Measurements from ENCODE around the gene ENGASE.

The ENGASE gene

DNA sequence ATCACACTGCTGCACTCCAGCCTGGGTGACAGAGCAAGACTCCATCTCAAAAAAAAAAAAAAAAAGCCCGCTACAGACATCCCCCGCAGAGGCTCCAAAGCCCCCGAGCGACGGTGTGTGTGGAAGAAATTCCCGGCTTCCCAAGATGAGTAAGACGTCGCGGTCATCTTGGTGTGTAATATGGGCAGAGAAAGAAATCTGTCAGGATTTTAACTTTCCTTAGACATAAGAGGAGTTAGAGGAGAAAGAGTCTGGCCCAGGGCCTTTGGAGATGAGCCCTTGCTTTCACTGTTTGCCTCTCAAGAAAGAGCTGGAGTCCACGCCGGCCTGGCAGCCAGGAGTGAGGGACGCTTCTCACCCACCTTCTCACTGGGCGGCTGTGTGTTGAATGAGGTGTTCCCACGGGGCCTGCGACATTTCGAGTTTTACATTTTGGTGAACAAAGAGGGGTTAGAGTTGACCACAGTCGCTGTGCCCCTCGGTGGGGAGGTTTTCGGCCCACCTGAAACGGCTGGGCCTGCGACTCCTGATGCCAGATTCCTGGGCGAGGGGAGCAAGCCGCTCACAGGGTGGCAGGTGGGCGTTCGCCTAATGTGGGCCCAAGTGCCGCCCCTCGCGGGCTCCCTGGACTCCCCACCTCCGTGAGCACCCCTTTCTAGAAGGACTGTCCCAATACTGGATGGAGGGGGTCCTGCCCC lies 32.8 kb upstream of the ENGASE start:
- Histone ChIP-seq H3K27me3 (ENCODE audit: control insufficient read depth, insufficient read depth, low read length) (peaks cover 9% of the 10 kb centered on the region), H3K27ac (ENCODE audit: low read length) (no peak overlapping the region), H3K9me3 (ENCODE audit: control insufficient read depth, low read depth, low read length) (no peaks in the 10 kb centered on the region), H3K36me3 (ENCODE audit: control insufficient read depth, low read depth, low read length) (no peaks in the 10 kb centered on the region), H3K4me3 (ENCODE audit: low read length) (no peak overlapping the region), H3K9ac (ENCODE audit: low read length) (no peak overlapping the region), H3K4me1 (ENCODE audit: control insufficient read depth, low read depth, low read length) (no peaks in the 10 kb centered on the region)

DNA sequence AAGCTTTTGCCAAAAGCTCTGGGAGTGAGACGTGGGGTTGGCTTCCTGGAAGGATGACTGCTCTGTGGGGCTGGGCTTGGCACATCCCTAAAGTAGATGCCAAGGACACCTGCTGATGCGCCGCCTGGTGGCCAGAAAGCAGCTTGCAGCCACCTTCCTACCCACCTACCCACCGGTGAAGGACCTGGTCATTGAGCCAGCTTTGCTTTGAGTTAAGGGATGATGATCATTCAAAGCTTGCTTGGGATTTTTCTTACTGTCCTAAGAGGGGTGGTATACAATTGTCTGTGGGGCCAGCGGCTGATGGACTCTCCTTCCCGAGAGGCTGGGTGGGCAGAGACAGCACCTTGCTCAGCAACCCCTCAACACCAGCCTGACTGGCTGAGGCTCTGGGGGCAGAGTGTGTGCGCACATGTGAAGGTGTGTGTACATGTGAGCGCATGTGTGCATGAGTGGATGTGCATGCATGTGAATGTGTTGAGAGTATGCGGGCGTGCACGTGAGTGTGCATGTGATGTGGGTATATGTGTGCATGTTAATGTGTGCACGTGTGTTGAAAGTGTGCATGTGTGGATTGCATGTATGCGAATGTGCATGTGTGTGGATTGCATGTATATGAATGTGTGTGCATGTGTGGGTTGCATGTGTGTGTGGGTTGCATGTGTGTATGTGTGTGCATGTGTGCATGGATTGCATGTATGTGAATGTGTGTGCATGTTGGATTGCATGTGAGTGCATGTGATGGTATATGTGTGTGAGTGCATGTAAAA lies 32.0 kb upstream of the ENGASE start:
- H3K9me3 ChIP-seq (ENCODE audit: control insufficient read depth, low read depth, low read length): no peaks in the 10 kb centered on the region
- no peak overlapping the region for H3K4me3 ChIP-seq (ENCODE audit: low read length)
- peaks cover 9% of the 10 kb centered on the region for H3K27me3 ChIP-seq (ENCODE audit: control insufficient read depth, insufficient read depth, low read length)
- no peak overlapping the region for H3K9ac ChIP-seq (ENCODE audit: low read length)
- no peaks in the 10 kb centered on the region for H3K36me3 ChIP-seq (ENCODE audit: control insufficient read depth, low read depth, low read length)
- no peak overlapping the region for H3K27ac ChIP-seq (ENCODE audit: low read length)
- no peaks in the 10 kb centered on the region for H3K4me1 ChIP-seq (ENCODE audit: control insufficient read depth, low read depth, low read length)

DNA sequence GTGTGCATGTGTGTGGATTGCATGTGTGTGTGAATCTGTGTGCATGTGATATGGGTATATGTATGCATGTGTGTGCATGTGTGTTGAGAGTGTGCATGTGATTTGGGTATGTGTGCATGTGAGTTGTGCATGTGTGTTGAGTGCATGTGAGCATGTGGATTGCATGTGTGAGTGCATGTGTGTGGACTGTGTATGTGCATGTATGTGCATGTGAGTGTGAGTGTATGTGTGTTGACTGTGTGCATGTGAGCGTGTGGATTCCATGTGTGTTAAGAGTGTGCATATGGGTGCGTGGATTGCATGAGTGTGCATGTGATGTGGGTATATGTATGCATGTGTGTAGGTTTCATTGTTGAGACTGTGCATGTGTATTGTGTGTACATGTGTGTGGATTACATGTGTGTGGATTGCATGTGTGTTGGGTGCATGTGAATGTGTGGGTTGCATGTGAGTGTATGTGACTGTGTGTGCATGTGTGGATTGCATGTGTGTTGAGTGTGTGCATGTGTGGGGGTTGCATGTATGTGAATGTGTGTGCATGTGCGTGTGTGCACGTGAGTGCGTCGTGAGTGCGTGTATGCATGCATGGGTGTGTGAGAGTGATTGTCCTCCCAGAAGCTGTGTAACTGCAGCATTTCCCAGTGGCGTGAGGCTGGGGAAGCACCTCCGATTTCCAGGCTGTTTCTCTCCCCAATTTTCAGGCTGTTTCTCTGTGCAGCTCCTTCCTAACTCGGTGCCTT lies 31.3 kb upstream of the ENGASE start:
- Histone ChIP-seq H3K27ac (ENCODE audit: low read length) (no peak overlapping the region), H3K4me1 (ENCODE audit: control insufficient read depth, low read depth, low read length) (no peaks in the 10 kb centered on the region), H3K4me3 (ENCODE audit: low read length) (no peak overlapping the region), H3K9ac (ENCODE audit: low read length) (no peak overlapping the region), H3K9me3 (ENCODE audit: control insufficient read depth, low read depth, low read length) (no peaks in the 10 kb centered on the region), H3K36me3 (ENCODE audit: control insufficient read depth, low read depth, low read length) (no peaks in the 10 kb centered on the region), H3K27me3 (ENCODE audit: control insufficient read depth, insufficient read depth, low read length) (peaks cover 9% of the 10 kb centered on the region)

DNA sequence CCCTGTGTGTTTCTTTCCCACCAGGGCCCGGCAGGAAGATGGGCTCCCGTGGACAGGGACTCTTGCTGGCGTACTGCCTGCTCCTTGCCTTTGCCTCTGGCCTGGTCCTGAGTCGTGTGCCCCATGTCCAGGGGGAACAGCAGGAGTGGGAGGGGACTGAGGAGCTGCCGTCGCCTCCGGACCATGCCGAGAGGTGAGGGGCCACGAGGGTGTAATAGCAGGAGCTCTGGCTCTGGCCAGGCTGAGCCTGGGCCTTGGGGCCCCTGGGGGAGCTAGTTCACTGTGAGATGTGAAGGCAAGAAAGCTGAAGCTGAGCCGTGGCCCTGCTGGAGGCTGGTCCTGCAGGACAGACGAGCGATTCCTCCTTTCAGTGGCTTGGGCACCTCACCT lies 30.7 kb upstream of the ENGASE start:
- H3K9me3 ChIP-seq (ENCODE audit: control insufficient read depth, low read depth, low read length): no peaks in the 10 kb centered on the region
- no peaks in the 10 kb centered on the region for H3K36me3 ChIP-seq (ENCODE audit: control insufficient read depth, low read depth, low read length)
- H3K27me3 ChIP-seq (ENCODE audit: control insufficient read depth, insufficient read depth, low read length): peaks cover 9% of the 10 kb centered on the region
- H3K4me3 ChIP-seq (ENCODE audit: low read length): no peak overlapping the region
- H3K4me1 ChIP-seq (ENCODE audit: control insufficient read depth, low read depth, low read length): no peaks in the 10 kb centered on the region
- no peak overlapping the region for H3K9ac ChIP-seq (ENCODE audit: low read length)
- no peak overlapping the region for H3K27ac ChIP-seq (ENCODE audit: low read length)

DNA sequence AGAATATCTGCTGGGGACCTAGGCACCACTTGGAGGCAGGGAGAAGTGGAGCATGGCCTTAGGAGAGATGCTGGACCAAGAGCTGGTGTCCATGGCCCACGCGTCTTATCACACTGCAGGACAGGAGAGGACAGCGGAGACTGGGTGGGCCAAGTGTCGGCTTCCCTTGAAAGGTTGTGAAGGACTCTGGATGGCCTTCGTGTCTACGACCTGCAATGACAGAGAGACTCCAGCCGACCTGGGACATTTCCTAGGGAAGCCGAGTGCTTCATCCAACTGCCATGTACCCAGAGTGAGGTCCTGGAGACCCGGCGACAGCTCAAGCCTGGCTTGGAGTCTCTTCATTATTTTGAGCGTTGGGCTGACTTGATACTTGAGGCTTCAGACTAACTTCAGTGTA lies 30.2 kb upstream of the ENGASE start:
- Histone ChIP-seq H3K27ac (ENCODE audit: low read length) (no peak overlapping the region), H3K36me3 (ENCODE audit: control insufficient read depth, low read depth, low read length) (no peaks in the 10 kb centered on the region), H3K4me3 (ENCODE audit: low read length) (no peak overlapping the region), H3K27me3 (ENCODE audit: control insufficient read depth, insufficient read depth, low read length) (peaks cover 9% of the 10 kb centered on the region), H3K9me3 (ENCODE audit: control insufficient read depth, low read depth, low read length) (no peaks in the 10 kb centered on the region), H3K4me1 (ENCODE audit: control insufficient read depth, low read depth, low read length) (no peaks in the 10 kb centered on the region), H3K9ac (ENCODE audit: low read length) (no peak overlapping the region)

DNA sequence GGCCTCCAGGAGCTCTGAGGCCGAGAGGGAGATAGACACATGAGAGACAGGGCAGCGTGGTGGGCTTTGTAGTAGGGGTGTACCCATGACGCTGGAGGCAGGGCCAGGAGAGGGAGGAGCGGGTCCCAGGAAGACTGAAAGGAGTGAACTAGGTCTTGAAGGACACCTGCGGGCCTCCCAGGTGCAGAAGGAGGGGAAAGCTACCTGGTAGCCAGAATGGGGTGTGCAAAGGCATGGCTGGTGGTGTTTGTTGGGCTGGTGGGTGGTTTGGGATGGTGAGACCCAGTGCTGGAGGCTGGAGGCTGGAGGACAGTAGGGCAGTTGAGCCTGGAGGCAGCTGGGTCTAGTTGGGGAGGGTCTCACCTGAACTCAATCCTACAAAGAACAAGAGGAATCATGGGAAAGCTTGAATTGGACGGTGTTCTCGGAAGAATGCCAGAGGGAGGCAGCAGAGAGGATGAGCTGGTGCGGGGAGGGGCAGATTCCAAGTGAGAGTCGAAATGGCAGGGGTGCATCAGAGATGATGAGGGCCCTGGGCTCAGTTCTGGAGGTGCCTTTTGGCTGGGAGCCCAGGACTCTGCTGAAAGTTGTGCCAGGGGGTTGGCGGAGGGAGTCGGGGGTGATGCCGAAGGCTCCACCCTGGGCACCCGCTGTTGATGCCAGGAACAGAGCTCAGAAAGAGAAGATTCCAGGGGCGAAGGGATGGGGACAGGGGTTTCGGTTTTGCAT lies 29.5 kb upstream of the ENGASE start:
- Histone ChIP-seq H3K4me3 (ENCODE audit: low read length) (no peak overlapping the region), H3K36me3 (ENCODE audit: control insufficient read depth, low read depth, low read length) (no peaks in the 10 kb centered on the region), H3K4me1 (ENCODE audit: control insufficient read depth, low read depth, low read length) (no peaks in the 10 kb centered on the region), H3K9ac (ENCODE audit: low read length) (no peak overlapping the region), H3K27ac (ENCODE audit: low read length) (no peak overlapping the region), H3K9me3 (ENCODE audit: control insufficient read depth, low read depth, low read length) (no peaks in the 10 kb centered on the region), H3K27me3 (ENCODE audit: control insufficient read depth, insufficient read depth, low read length) (peaks cover 9% of the 10 kb centered on the region)

DNA sequence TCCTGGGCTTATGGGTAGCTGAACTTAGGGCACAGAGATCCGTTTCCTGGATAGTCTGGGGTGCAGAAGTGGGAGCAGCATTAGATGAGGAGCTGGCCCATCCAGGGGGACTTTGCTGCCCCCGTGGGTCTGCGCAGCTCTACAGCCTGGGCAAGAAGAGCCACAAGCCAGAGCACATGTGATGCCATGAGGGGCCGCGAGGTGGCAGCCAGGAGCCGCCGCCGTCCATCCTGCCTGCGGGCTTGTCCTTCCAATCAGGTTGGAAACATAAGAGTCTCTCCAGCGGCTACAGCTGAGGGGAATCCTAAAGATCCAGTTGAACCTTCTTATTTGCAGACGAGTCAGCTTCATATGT lies 28.8 kb upstream of the ENGASE start:
- Histone ChIP-seq H3K27ac (ENCODE audit: low read length) (no peak overlapping the region), H3K9me3 (ENCODE audit: control insufficient read depth, low read depth, low read length) (no peaks in the 10 kb centered on the region), H3K9ac (ENCODE audit: low read length) (no peak overlapping the region), H3K27me3 (ENCODE audit: control insufficient read depth, insufficient read depth, low read length) (peaks cover 9% of the 10 kb centered on the region), H3K36me3 (ENCODE audit: control insufficient read depth, low read depth, low read length) (no peaks in the 10 kb centered on the region), H3K4me1 (ENCODE audit: control insufficient read depth, low read depth, low read length) (no peaks in the 10 kb centered on the region), H3K4me3 (ENCODE audit: low read length) (no peak overlapping the region)

DNA sequence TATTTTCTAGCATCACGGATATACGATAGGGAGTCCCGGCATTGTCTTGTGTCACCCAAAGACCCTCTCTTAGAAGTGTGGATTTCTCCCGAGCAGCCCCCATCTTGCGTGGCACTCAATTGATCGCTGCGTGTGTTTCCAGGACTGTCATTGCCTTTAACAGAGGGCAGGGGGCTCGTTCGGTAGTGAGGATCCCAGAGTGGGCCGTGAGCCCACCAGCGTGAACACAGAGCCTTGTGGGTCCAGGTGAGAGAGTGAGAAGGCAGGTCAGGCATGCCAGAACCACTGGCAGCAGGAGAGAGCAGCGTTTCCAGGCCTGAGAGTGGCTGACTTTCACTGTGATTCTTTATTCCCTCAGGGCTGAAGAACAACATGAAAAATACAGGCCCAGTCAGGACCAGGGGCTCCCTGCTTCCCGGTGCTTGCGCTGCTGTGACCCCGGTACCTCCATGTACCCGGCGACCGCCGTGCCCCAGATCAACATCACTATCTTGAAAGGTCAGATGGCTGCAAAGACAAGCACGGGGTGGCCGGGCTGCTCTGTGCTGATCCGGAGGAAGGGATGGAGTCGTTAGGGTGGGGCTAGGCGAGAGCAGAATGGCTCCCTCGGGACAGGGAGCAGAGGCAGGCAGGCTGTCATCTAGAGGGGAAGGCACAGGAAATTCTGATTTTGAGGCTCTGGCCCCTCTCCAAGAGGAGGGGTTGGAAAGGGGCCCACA lies 28.3 kb upstream of the ENGASE start:
- no peaks in the 10 kb centered on the region for H3K36me3 ChIP-seq (ENCODE audit: control insufficient read depth, low read depth, low read length)
- H3K9me3 ChIP-seq (ENCODE audit: control insufficient read depth, low read depth, low read length): no peaks in the 10 kb centered on the region
- no peaks in the 10 kb centered on the region for H3K4me1 ChIP-seq (ENCODE audit: control insufficient read depth, low read depth, low read length)
- H3K4me3 ChIP-seq (ENCODE audit: low read length): no peak overlapping the region
- peaks cover 9% of the 10 kb centered on the region for H3K27me3 ChIP-seq (ENCODE audit: control insufficient read depth, insufficient read depth, low read length)
- H3K9ac ChIP-seq (ENCODE audit: low read length): no peak overlapping the region
- H3K27ac ChIP-seq (ENCODE audit: low read length): no peak overlapping the region

DNA sequence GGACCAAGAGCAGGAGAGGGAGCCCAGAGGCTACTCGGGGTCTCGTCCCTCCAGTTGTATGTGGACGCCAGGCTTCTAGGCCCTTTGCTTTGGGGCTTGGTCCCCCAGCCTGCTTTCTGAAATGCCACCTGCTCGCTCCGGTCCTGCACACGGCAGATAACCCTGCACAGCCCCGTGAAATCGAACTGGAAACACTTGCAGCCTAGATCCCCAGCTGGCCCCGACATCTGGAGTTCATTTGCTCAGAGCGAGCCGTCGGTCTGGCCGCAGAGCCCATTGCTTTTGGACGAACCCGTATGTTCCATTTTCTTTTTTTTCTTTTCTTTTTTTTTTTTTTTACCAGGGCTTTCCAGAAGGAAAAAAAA lies 27.7 kb upstream of the ENGASE start:
- H3K9ac ChIP-seq (ENCODE audit: low read length): no peak overlapping the region
- peaks cover 9% of the 10 kb centered on the region for H3K27me3 ChIP-seq (ENCODE audit: control insufficient read depth, insufficient read depth, low read length)
- no peaks in the 10 kb centered on the region for H3K4me1 ChIP-seq (ENCODE audit: control insufficient read depth, low read depth, low read length)

DNA sequence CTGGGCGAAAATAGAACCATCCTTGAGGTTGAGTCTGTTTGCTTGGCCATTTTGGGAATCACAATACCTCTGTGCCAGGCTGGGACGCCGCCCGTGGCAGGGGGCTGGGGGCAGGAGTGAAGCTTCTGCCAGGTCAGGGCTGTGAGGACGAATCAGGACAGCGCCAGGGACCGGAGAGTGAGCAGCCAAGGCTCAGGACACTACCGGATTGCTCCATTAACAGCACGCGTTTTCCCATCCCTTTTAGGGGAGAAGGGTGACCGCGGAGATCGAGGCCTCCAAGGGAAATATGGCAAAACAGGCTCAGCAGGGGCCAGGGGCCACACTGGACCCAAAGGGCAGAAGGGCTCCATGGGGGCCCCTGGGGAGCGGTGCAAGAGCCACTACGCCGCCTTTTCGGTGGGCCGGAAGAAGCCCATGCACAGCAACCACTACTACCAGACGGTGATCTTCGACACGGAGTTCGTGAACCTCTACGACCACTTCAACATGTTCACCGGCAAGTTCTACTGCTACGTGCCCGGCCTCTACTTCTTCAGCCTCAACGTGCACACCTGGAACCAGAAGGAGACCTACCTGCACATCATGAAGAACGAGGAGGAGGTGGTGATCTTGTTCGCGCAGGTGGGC lies 27.2 kb upstream of the ENGASE start:
- no peak overlapping the region for H3K4me3 ChIP-seq (ENCODE audit: low read length)
- no peak overlapping the region for H3K27ac ChIP-seq (ENCODE audit: low read length)
- H3K4me1 ChIP-seq (ENCODE audit: control insufficient read depth, low read depth, low read length): no peaks in the 10 kb centered on the region
- H3K36me3 ChIP-seq (ENCODE audit: control insufficient read depth, low read depth, low read length): no peaks in the 10 kb centered on the region
- H3K9me3 ChIP-seq (ENCODE audit: control insufficient read depth, low read depth, low read length): no peaks in the 10 kb centered on the region
- no peak overlapping the region for H3K9ac ChIP-seq (ENCODE audit: low read length)
- H3K27me3 ChIP-seq (ENCODE audit: control insufficient read depth, insufficient read depth, low read length): peaks cover 9% of the 10 kb centered on the region

More for the DNA sequence above, 27.7 kb upstream of the ENGASE start:
- no peaks in the 10 kb centered on the region for H3K9me3 ChIP-seq (ENCODE audit: control insufficient read depth, low read depth, low read length)
- no peaks in the 10 kb centered on the region for H3K36me3 ChIP-seq (ENCODE audit: control insufficient read depth, low read depth, low read length)
- H3K4me3 ChIP-seq (ENCODE audit: low read length): no peak overlapping the region
- H3K27ac ChIP-seq (ENCODE audit: low read length): no peak overlapping the region
